GM19468 (cell line): Measurements from ENCODE around the gene MAG.
A peak's percentile ranks its signal among the peaks of the same experiment; 100 is the strongest.

ENCODE experiments used
- ATAC-seq: cut with Tn5 transposase; IDR thresholded peaks from one replicate; pipeline ENCODE4 v1.9.1; 2021; ENCODE audit warnings: mild to moderate bottlenecking, moderate library complexity, moderate number of reproducible peaks; ENCODE audit not compliant: unreplicated experiment; ENCODE audit errors: extremely low read depth

The MAG gene

DNA sequence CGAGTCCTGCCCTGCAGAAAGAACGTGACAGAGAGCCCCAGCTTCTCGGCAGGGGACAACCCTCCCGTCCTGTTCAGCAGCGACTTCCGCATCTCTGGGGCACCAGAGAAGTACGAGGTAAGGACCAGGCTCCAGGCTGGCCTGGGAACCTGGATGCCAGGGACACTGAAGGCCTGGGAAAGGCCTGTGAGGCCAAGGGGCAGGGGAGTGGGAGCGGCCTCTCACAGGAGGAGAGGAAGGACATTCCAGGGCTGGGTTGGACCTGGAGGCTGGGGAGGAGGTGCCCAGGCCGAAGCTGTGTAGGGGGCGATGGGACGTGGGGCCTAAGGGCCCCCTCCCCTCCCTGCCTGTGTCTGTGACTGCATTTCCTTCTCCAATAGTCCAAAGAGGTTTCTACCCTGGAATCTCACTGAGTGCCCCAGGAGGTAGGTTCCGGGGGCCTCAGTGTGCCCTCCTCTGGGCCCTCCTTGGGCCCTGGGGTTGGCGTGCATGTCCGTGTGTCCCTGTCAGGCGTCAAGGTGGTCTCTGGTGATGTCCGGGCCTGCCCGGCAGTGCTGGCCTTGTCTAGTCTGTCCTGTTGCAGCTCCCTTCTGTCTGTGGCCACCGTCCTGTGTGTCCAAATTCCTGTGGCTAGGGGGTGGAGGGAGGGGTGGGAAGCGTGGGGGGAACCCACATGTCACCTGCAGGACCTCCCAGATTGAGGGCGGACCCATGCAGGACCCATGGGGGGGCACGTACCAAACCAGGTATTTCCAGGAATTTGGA lies 20.1 kb downstream of the MAG start:
- no peak for ATAC-seq

DNA sequence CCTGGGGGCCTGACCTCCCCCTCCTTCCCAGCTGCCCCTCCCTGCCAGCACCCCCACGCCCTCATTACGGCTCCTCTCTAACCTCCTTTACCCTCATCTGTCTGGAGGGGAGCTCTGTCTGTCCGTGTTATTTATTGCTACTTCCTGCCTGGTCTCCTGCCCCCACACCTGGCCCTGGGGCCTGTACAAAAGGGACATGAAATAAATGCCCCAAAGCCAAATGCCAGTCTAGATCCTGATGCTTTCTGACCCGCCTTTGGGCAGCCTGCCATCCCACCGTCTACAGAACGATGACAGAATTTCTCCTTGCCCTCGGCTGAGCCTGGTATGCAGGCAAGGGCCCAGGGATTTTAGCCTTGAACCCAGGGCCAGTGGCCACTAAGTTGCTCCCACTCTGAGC lies 21.6 kb downstream of the MAG start:
- ATAC-seq = no peak

GRCh38 chr19:35314031-35314430 lies 22.1 kb downstream of the MAG start:
- ATAC-seq = no peak

DNA sequence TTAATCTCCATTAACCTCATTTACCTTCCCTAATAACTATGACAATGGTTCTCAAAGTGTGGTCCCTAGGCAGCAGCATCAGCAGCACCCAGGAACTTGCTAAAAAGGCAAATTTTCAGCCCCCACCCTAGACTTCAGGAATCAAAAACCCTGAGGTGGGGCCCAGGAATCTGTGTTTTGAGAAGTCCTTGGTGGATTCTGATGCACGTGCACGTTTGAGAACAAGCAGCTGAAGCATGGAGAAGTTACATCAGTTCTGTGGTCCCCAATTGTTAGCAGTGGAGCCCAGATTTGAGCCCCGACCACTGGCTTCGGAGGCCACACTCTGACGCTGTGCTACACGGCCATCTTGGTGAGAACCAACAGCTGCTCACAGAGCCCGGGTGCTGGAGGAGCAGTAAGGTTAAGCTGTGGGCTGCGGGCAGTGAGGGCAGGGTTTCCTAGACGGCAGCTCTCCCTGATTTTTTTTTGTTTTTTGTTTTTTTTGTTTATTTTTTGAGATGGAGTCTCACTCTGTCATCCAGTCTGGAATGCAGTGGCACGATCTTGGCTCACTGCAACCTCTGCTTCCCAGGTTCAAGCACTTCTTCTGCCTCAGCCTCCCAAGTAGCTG lies 23.0 kb downstream of the MAG start:
- no peak for ATAC-seq

- no peak for ATAC-seq
Observed at GRCh38 chr19:35315883-35316282, 23.9 kb downstream of the MAG start.

- no peak for ATAC-seq
Observed at GRCh38 chr19:35316560-35316959, 24.6 kb downstream of the MAG start.

DNA sequence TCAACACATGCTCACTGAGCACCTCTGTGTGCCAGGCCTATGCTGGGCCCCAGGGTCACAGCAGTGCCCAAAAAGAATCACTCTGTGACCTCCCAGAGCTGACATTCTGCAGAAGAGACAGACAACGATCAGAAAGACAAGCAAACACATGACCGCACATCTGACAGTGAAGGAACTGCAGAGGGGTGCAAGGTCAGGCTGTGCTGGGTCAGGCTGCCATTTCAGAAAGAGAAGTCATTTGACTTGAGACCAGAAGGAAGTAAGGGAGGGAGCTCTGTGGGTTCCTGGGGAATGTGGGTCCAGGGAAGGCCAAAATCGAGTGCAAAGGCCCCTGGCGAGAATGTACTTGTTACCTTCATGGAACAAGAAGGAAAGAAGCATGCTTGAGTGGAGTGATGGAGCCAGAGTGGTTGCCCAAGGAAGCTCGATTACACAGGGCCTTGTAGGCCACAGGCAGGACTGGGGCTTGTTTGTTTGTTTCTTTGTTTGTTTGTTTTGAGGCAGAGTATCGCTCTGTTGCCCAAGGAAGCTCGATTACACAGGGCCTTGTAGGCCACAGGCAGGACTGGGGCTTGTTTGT lies 25.6 kb downstream of the MAG start:
- ATAC-seq = no peak

- ATAC-seq = no peak
Observed at GRCh38 chr19:35318679-35319448, 26.9 kb downstream of the MAG start.

DNA sequence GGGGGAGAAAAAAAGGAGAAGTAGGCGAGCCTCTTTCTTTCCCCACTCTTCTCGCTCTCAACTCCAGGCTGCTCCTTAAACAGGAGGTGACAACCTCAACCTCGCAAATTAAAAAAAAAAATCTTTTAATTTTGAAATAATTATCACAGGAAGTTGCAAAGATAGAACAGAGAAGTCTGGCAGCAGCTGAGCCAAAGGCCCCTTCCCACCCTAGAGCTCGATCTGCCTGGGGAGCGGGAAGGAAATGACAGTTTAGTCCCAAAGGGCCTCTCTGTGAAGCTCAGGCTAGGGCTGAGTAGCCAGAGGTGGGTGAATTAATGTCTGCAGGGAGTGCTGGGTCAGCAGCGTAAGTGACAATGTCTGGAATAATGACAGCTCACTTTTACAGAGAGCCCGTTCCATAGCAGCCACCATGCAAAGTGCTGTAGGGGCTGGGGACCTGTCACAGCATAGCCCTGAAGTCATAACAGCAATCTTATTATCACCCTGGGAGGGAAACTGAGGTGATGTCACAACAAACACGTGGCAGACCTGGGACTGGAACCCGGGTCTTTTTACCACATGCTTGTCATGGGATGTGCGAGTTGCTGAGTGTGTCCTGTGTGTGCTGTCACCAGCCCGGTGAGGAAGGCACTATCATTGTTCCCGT lies 28.2 kb downstream of the MAG start:
- ATAC-seq = no peak

GRCh38 chr19:35321291-35321690 lies 29.3 kb downstream of the MAG start:
- no peak for ATAC-seq

DNA sequence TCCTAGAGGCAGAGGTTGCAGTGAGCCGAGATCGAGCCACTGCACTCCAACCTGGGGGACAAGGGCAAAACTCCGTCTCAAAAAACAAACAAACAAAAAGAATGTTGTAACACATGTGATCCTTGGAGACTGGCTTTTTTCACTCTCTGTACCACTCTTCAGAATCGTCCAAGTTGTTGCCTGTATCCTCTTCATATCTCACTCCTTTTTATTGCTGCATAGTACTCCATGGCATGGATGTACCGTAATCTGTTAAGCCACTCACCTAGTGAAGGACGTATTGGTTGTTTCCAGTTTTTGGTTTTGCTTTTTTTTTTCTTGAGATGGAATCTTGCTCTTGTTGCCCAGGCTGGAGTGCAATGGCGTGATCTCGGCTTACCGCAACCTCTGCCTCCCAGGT lies 30.1 kb downstream of the MAG start:
- ATAC-seq = no peak

- no peak for ATAC-seq
Observed at GRCh38 chr19:35327642-35328041, 35.7 kb downstream of the MAG start.

GRCh38 chr19:35328851-35329285 lies 36.9 kb downstream of the MAG start, which contains the start of gene CD22:
TSS of gene CD22 (plus strand) at chr19:35329187. CDS start at chr19:35332041, 2,854 bp downstream.
- no peak for ATAC-seq

DNA sequence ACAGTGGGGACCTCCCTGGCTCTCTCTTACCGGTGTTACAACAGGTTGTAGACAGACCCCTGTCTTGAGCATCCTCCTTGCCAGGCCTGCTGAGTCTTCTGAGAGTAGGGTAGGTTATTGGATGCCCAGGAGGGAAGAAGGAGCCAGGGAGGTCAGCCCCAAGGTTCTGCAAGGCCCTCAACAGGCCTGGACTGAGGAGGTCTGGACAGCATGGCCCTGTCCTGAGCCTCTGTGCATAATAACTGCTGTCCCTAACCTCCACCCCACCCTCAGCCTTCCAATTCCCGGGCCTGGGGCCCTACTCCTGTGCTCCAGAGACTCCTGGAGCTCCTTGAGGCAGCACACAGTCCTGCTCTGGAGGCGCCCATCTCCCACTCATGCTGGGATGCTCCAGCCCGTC lies 37.4 kb downstream of the MAG start:
- no peak for ATAC-seq

DNA sequence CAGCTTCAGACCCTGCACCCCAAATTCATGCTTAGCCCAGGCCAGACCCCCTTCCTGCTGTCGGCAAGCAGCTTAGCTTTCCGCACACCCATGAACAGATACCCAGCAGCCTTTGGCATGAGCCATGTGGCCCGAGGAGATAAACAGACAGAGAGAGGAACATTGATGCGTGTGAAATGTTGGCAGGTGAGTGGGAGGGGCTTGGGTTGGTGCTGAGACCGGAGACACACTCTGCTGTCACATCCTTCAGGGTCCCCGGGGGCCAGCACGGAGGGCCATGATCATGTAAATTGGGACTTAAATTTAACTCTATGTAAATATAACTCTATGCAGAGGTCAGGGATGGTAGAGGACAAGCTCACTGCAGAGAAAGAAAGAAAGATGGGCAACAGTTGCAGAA lies 38.5 kb downstream of the MAG start:
- peak; percentile 41 for ATAC-seq

- no peak for ATAC-seq
Observed at GRCh38 chr19:35331551-35332214, 39.7 kb downstream of the MAG start.

- ATAC-seq = no peak
Observed at GRCh38 chr19:35332817-35333216, 40.9 kb downstream of the MAG start.

GRCh38 chr19:35334144-35334753 lies 42.3 kb downstream of the MAG start:
- ATAC-seq = no peak

GRCh38 chr19:35336166-35336955 lies 44.4 kb downstream of the MAG start:
- no peak for ATAC-seq
